ENCODE data around the gene GANC.

- TF ChIP-seq SP1 (CRISPR knock-in tag; IDR thresholded peaks at IDR 0.05), result no peak
- no peak for TF ChIP-seq ZNF717 (CRISPR knock-in tag; IDR thresholded peaks at IDR 0.05)
- no peak for TF ChIP-seq PREB (CRISPR knock-in tag; IDR thresholded peaks at IDR 0.05)
- TF ChIP-seq, protein P1, sequence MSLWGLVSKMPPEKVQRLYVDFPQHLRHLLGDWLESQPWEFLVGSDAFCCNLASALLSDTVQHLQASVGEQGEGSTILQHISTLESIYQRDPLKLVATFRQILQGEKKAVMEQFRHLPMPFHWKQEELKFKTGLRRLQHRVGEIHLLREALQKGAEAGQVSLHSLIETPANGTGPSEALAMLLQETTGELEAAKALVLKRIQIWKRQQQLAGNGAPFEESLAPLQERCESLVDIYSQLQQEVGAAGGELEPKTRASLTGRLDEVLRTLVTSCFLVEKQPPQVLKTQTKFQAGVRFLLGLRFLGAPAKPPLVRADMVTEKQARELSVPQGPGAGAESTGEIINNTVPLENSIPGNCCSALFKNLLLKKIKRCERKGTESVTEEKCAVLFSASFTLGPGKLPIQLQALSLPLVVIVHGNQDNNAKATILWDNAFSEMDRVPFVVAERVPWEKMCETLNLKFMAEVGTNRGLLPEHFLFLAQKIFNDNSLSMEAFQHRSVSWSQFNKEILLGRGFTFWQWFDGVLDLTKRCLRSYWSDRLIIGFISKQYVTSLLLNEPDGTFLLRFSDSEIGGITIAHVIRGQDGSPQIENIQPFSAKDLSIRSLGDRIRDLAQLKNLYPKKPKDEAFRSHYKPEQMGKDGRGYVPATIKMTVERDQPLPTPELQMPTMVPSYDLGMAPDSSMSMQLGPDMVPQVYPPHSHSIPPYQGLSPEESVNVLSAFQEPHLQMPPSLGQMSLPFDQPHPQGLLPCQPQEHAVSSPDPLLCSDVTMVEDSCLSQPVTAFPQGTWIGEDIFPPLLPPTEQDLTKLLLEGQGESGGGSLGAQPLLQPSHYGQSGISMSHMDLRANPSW (CRISPR knock-in tag; IDR thresholded peaks at IDR 0.05), result no peak
- no peak for TF ChIP-seq CEBPZ (IDR thresholded peaks at IDR 0.05; ENCODE audit: borderline replicate concordance, low read depth, low read length)
- no peak for TF ChIP-seq POLR2A (conservative IDR thresholded peaks at IDR 0.05)
- no peak for TF ChIP-seq HDAC2 (IDR thresholded peaks at IDR 0.05)
- TF ChIP-seq ZBTB7A (IDR thresholded peaks at IDR 0.05; ENCODE audit: borderline replicate concordance, control insufficient read depth, low read depth, low read length), result no peak
- TF ChIP-seq ZNF124 (CRISPR knock-in tag; IDR thresholded peaks at IDR 0.05), result no peak
- no peak for TF ChIP-seq CREB1 (IDR thresholded peaks at IDR 0.05)
- TF ChIP-seq CREB1 (CRISPR knock-in tag; IDR thresholded peaks at IDR 0.05), result no peak
- no peak for TF ChIP-seq ZNF449 (CRISPR knock-in tag; IDR thresholded peaks at IDR 0.05)
- TF ChIP-seq ZNF41 (CRISPR knock-in tag; conservative IDR thresholded peaks at IDR 0.05), result no peak
Measured at GRCh38 chr15:42395838-42396237, 122.8 kb downstream of the GANC start.
